ENCODE measurements around the gene EXOC6B.
"Not testable (repeated sequence)": the region's sequence is repeated elsewhere in the genome, so short reads cannot be mapped to it uniquely, and the experiment has no call there.

Gene EXOC6B

DNA sequence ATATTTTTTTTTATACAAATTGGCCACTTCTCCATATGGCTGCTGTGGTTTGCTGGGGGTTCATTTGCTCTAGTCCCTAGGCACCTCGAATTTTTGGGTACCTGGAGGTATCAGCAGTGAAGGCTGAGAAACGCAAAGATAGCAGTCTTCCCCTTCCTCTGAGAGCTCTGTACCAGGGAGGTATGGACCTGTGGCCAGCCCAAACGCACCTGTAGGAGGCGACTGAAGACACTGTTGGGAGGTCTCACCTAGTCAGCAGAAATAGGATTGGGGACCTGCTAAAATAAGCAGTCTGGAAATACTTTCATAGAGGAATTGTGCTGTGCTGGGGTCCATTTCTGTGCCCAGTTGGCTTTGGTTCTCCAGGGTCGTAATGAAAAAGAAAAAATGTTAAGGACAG, 385.9 kb downstream of the EXOC6B start:
- no peak for TF ChIP-seq CTCF (conservative IDR thresholded peaks at IDR 0.05; ENCODE audit: low read depth)
- POLR2A ChIA-PET (ENCODE audit: low non-redundant PET): no interaction called here
- no peak overlapping the region for H3K27ac ChIP-seq
- CTCF ChIA-PET: no interaction called here
- no peak for DNase-seq (ENCODE audit: low spot score)

- POLR2A ChIA-PET (ENCODE audit: low non-redundant PET): no interaction called here
- TF ChIP-seq CTCF (conservative IDR thresholded peaks at IDR 0.05; ENCODE audit: low read depth): no peak
- DNase-seq (ENCODE audit: low spot score): no peak
- CTCF ChIA-PET: no interaction called here
- no peak overlapping the region for H3K27ac ChIP-seq
These were observed 387.5 kb downstream of the EXOC6B start for GRCh38 chr2:72438364-72438763.

GRCh38 chr2:72431737-72432136, 394.1 kb downstream of the EXOC6B start:
- DNase-seq (ENCODE audit: low spot score): no peak
- TF ChIP-seq CTCF (conservative IDR thresholded peaks at IDR 0.05; ENCODE audit: low read depth): no peak
- POLR2A ChIA-PET (ENCODE audit: low non-redundant PET): no interaction called here
- CTCF ChIA-PET: no interaction called here
- no peak overlapping the region for H3K27ac ChIP-seq

- ChIA-PET CTCF (no interaction called here), POLR2A (ENCODE audit: low non-redundant PET) (no interaction called here)
- no peak for TF ChIP-seq CTCF (conservative IDR thresholded peaks at IDR 0.05; ENCODE audit: low read depth)
- DNase-seq (ENCODE audit: low spot score): no peak
- no peak overlapping the region for H3K27ac ChIP-seq
These were observed 398.6 kb downstream of the EXOC6B start for GRCh38 chr2:72427022-72427861.

DNA sequence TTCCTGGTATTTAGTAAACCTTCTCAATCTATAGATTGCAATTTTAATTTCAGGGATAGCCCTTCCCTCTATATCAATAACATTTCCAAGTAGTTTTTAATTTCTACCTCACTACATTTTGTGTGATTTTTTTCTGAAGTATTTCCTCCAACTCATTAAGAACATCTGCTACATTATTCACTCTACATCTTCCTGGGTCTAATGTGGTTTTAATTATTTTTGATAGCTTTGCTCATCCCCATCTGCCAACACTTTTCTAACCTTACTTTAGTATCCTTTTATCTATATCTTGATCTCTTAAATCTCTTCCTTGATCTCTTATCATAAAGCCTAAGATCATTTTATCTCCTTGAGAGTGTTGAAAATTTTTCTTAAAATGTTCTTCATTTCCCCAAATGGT, 399.8 kb downstream of the EXOC6B start:
- ChIA-PET CTCF (no interaction called here), POLR2A (ENCODE audit: low non-redundant PET) (no interaction called here)
- no peak for DNase-seq (ENCODE audit: low spot score)
- TF ChIP-seq CTCF (conservative IDR thresholded peaks at IDR 0.05; ENCODE audit: low read depth): no peak
- no peak overlapping the region for H3K27ac ChIP-seq

DNA sequence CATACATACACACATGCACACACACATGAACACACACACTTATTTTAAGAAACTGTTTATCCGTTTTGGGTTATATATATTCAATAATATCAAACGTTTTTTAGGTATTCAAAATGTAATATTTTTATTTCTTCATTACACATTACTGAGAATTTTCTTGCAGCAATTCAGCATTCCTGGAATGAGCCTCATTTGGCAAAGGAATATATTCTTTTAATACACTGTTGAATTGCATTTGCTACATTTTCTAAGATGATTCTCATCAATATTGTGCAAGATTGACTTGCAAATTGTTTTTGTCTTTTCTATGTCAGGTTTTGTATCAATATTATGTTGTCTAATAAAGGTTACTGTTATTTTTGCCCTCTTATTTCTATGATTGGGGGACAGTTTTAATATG, 402.1 kb downstream of the EXOC6B start:
- POLR2A ChIA-PET (ENCODE audit: low non-redundant PET): no interaction called here
- CTCF ChIA-PET: interaction anchor here (0.6 kb wide), 1 partner anchor 276 kb away, joined by 4 read pairs; no protein-coding TSS in a partner anchor
- no peak for DNase-seq (ENCODE audit: low spot score)

GRCh38 chr2:72421771-72422379, 404.0 kb downstream of the EXOC6B start:
- POLR2A ChIA-PET (ENCODE audit: low non-redundant PET); DNase-seq (ENCODE audit: low spot score); H3K27ac ChIP-seq; CTCF ChIA-PET: not testable (repeated sequence)

More for the DNA sequence above, 402.1 kb downstream of the EXOC6B start:
- H3K27ac ChIP-seq: no peak overlapping the region
- no peak for TF ChIP-seq CTCF (conservative IDR thresholded peaks at IDR 0.05; ENCODE audit: low read depth)
